H1 (cell line): Measurements from ENCODE around the gene ZNF672. TPM values are rescaled to one million over a fixed set of nuclear protein-coding genes. Genes with fewer than 3 reads are reported as not detected.

Source experiments
- CEBPB ChIP-seq: IDR thresholded peaks from 2 replicates; pipeline ENCODE4 v1.6.1; 2012; ENCODE audit warnings: low read depth, low read length
- CHD7 ChIP-seq: fragments of 300-600 bp; sonication (generic); IDR thresholded peaks from 2 replicates; pipeline ENCODE4 v1.7.1; 2012; ENCODE audit warnings: low read length, moderate library complexity, mild to moderate bottlenecking, inconsistent platforms; ENCODE audit not compliant: insufficient replicate concordance
- CREB1 ChIP-seq: IDR thresholded peaks from 2 replicates; pipeline ENCODE4 v1.6.1; 2012; ENCODE audit warnings: inconsistent platforms
- JUN ChIP-seq: IDR thresholded peaks from 2 replicates; pipeline ENCODE4 v1.6.1; 2011; ENCODE audit warnings: low read depth, mild to moderate bottlenecking, improper control_type of control experiment, low read length
- JUND ChIP-seq: IDR thresholded peaks from 2 replicates; pipeline ENCODE4 v1.6.1; 2011; ENCODE audit warnings: mild to moderate bottlenecking, improper control_type of control experiment, low read length
- MAX ChIP-seq: IDR thresholded peaks from 2 replicates; pipeline ENCODE4 v1.6.1; 2012; ENCODE audit warnings: inconsistent platforms
- NRF1 ChIP-seq: IDR thresholded peaks from 2 replicates; pipeline ENCODE4 v1.6.1; 2011; ENCODE audit warnings: mild to moderate bottlenecking, low read depth, low read length, improper control_type of control experiment
- POU5F1 ChIP-seq: IDR thresholded peaks from 2 replicates; pipeline ENCODE4 v1.6.1; 2011; ENCODE audit warnings: low read depth, mild to moderate bottlenecking, low read length, moderate library complexity
- RBBP5 ChIP-seq: IDR thresholded peaks from 2 replicates; pipeline ENCODE4 v1.7.1; 2012; ENCODE audit warnings: low read depth, mild to moderate bottlenecking, inconsistent platforms, low read length, moderate library complexity, borderline replicate concordance
- SP2 ChIP-seq: IDR thresholded peaks from 2 replicates; pipeline ENCODE4 v1.6.1; 2012; ENCODE audit warnings: mild to moderate bottlenecking, low read length, inconsistent platforms
- TAF1 ChIP-seq: IDR thresholded peaks from 2 replicates; pipeline ENCODE4 v1.6.1; 2011; ENCODE audit warnings: mild to moderate bottlenecking, low read depth, low read length
- polyA plus RNA-seq, 7 experiments: library from polyadenylated mRNA; depleted of rRNA in 3 of 7; stranded (reverse) in 5 of 7; unstranded in 2 of 7; fragments of >200 nt in 5 of 7; fragments of 200-250 nt in 2 of 7; gene quantifications; 1 replicate in 5 of 7; 2 replicates in 1 of 7; 4 replicates in 1 of 7; pipeline versions ENCODE4 v1.2.1 to v1.2.3, GENCODE V29; 2011 to 2013; ENCODE audit warnings: missing spikeins in 2 of 7, mixed read lengths in 2 of 7
- total RNA-seq: library from RNA; stranded (reverse); fragmentation: NEBNext Ultra II Directional; extraction: Animal tissue kit (Norgen Biotek cat#: 25700); gene quantifications from 2 replicates; pipeline ENCODE4 v1.2.1, GENCODE V29; 2021

The ZNF672 gene
- total and polyA plus RNA-seq, 2 of the 8 experiments (the other 6 are each of a cell fraction or from before 2014, with no cell fraction given) = 30.7 to 40.4 TPM

- TF ChIP-seq JUN (no peak), NRF1 (no peak), TAF1 (peak; percentile 58), POU5F1 (no peak), CHD7 (no peak), CEBPB (no peak), JUND (0 out of 2 replicates have a peak, but pooled peaks have one; percentile 27), CREB1 (peak; percentile 96), SP2 (no peak), RBBP5 (peak; percentile 71; the same call in 1 of the 2 replicates), MAX (0 out of 2 replicates have a peak, but pooled peaks have one; percentile 2)
Observed at GRCh38 chr1:248838357-248839167, 538 bp downstream of the ZNF672 start (continued).
